UCSD-AML1 (cell line): ENCODE measurements around the gene SYT3.

Source experiments
- DNase-seq: peaks from one replicate; lab custom pipeline; 2025; ENCODE audit not compliant: unreplicated experiment; lab: John Stamatoyannopoulos, UW

The SYT3 gene

DNA sequence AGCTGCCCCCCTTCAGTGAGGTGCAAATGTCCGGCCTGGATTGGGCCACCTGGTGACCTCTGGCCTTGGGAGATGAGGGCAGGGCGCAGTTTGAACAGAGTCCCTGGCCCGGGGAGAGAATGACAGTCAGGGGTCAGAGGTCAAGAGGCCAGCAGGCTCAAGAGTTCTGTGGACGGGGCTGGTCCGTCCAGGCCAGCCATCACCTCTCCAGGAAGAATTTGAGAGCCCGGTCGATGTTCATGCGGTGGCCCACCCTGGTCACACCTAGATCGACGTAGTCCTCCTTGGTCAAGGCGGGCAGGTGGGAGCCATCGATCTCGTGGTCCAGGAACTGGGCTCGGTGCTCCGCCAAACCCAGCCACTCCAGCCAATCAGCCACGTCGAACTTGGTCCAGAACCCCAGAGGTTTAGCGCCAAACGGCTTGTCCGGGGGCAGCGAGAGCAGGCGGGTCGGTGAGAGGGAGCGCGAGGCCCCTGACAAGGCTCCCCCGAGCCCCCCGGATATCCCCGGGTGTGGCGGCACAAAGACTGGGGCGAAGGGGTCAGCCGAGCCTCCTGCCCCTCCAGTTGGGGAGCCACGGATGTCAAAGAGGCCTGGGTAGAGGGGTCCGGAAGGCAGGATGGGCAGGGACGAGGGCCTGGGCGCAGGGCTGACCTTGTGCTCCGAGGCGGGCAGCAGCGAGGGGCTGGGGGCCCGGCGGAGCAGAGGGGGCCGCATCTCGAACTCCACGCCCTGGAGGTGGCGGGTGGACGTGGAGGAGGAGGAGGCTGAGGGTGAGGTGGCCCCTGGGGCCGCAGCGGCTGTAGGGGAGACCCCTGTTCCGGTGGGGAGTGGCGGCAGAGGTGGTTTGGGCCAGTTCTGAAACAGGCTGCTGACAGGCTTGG lies 22.3 kb upstream of the SYT3 start:
- DNase-seq = no peak

DNA sequence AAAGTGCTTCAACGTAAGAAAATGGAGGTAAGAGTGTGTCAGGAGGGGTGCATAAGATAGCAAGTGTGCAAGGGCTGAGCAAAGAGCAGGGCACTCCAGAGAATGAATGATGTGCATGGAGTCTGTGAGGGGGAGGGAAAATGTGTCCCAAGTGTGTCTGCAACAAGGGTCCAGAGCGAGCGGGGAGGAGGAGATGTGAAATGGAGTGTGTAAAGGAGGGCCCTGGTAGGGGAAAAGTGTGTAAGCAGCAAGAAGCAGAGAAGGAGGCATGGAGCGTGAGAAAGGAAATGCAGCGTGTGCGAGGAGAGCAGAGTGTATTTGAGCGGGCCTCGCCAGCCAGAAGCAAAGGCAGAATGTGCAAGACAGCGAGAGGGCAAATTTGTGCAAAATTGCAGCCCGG lies 21.3 kb upstream of the SYT3 start:
- no peak for DNase-seq

DNA sequence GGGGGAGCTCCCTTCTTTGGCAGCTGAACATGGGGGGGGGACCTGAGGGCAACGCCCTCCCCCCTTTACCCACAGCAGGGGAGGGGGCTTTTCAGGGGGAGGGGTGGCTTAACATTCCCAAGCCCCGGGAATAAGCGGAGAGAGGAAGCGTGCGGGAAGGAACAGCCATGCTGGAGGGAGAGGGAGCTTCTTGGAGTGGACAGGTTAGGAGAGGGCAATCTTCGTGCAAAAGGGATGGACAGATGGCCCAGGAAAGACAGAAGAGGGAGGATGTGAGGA lies 20.3 kb upstream of the SYT3 start:
- DNase-seq = no peak

DNA sequence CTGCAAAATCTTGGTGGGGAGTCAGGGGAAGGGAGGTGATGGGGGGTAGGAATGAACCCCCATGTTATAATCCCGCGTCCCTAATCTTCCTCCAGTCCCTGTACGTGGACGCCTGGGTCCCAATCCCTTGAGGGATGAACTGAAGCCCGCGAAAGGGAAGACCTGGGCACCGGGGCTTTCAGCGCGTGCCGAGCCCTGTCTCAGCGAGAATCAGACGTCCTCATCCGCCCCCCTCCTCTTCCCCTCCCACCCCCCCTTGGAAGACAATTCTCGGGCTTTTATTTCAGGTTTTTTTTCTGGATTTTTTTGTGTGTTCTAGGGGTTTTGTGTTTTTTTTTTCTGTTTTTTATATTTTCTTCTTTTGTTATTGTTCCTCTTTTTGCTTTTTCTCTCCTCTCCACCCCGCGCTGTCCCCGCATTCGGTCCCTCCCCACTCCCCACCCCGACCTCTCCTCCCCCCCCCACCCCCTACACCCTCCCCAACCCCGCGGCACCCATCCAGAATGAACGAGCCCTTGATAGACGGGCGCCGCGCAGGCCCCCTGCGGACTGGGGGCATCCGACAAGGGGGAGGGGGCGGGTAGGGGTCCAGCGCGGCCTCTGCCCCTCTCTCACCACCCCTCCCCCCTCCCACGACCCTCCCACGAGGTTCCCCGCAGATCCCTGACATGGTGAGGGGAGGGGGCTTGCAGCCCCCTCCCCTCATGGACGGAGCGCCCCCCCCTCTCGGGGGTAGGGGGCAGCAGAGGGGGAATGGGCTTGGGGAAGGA lies 19.8 kb upstream of the SYT3 start:
- no peak for DNase-seq

DNA sequence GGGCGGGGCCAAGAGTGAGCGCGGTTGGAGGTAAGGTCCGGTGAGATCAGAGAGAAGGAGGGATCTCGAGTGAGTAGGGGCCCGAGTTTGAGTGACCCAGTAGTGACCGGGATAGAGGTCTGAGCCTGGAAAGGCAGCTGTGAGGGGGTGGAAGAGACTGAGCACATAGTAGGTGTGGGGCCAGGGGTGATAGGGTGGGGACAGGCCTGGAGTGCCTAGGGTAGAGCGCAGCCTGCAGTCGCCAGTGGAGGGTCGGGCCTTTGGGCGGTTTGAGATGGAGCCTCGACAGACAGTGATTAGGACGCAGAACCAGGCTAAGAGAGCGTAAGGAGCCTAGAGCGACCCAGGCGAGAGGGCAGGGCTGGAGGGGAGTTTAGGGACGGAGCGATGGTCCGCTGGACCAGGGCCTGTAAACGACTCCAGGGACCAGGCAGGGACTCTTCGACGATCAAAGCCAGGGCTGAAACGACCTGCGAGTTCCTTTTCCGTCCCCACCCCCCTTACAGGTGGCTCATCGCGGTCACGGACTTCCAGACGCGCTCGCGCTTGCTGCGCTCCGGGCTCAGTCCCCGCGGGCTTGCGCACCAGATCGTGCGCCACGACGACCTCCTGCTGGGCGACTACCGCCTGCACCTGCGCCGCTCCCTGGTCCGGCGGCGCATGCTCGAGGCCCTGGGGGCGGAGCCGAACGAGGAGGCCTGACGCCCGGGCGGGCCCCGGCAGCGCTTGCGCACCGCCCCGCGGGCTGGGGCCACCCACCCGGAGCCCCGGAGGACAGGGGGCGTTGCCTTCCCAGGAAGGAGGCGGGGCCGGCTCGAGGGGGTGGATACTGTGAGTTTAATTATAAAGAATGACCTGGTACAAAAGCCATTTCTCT lies 19.0 kb upstream of the SYT3 start:
- no peak for DNase-seq

DNA sequence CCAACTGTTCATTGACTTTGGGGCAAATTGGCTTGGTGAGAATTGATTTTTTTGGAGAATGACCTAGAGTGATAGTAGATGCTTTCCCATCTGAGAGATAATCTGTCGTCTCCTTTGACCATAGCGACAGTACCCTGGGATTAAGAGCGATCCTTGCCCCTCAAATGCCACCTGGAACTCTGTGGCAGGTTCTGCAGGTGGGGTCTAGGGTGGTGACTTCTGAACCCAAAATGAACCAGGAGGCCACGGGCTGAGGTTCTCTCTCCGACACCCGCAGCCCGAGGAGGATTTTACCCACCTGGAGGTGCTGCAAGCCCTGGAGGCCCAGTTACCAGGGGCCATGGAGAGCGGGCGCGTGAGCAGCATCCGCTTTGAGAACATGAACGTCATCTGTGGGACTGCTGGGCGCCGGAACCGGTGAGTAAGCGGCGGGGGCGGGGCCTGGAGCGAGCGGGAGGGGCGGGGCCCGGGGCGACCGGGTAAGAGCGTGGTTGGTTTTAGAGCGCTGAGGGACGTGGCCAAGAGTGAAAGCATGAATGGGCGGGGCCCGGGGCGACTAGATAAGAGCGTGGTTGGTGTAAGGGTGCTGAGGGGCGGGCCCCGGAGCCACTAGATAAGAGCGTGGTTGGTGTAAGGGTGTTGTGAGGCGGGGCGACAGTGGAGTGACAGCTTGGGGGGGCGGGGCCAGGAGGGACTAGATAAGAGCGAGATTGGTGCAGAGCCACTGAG lies 18.2 kb upstream of the SYT3 start:
- peak; percentile 87 for DNase-seq

DNA sequence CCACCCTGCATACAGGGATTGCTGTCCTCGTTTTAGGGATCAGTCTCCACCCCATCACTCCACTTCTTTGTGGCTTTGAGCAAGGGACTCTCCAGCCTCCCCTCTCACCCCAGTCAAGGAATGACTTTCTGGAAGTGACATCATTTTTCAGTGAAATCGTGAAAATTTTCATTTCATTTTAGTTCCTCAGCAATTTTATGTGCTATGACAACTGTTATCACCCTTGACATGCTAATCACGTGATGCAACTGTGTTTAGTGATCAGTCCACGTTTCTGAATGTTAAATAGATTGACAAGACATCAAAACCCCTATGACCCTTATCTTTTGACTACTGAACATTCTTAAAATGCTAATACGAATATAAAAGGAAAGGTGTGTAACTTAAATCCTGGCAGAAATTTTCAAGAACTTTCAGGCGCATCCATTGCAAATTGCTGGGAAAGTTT lies 17.6 kb upstream of the SYT3 start:
- no peak for DNase-seq

DNA sequence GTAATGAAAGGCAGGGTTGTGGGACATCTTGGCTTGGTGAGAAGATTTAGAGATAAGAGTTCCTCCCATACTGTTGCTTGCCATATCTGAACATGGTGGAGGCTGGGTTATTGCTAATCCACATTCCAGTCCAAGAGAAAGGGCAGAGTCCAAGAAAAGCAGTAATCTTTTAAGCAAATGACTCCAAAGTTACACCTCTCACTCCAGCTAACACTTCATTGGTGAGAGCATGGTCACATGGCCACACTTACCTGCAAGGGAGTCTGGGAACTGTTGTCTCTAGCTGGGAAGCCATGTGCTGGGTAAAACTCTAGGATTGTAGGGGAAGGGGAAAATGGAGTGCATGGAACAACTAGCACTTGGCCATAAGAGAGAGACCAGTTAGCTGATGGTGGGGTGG lies 15.2 kb upstream of the SYT3 start:
- no peak for DNase-seq

DNA sequence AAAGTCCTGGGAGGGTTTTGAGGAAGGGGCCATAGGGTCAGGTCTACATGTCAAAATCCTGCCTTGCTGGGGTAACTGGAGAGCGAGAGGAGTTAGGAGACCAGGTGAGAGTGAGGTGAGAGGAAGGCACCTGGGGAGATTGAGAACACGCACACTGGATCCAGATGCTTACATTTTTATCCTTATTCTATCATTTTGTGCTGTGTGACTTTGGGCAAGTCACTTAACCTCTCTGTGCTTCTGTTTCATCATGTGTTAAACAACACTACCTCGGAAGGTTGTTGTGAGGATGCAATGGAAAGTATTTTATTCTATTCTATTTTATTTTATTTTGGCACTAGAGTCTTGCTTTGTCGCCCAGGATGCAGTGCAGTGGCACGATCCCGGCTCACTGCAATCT lies 13.0 kb upstream of the SYT3 start:
- DNase-seq = no peak

DNA sequence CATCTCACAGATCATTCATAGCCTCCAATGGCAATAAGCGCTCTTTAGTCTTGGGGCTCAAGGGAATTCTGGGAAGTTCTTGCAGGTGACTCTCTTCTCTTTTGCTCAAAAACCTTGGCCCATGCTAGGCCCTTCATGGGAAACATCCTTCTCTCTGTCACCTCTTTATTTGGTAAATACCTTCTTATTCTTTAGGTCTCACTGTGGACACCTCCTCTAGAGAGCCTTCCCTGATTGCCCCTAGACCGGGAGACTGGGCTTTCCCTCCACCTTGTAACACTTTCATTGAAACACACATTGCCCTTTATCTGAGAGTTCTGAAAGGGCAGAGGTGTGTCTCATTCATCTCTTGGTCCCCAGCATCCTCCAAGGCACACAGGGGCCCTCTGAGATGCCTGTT lies 11.5 kb upstream of the SYT3 start:
- no peak for DNase-seq

DNA sequence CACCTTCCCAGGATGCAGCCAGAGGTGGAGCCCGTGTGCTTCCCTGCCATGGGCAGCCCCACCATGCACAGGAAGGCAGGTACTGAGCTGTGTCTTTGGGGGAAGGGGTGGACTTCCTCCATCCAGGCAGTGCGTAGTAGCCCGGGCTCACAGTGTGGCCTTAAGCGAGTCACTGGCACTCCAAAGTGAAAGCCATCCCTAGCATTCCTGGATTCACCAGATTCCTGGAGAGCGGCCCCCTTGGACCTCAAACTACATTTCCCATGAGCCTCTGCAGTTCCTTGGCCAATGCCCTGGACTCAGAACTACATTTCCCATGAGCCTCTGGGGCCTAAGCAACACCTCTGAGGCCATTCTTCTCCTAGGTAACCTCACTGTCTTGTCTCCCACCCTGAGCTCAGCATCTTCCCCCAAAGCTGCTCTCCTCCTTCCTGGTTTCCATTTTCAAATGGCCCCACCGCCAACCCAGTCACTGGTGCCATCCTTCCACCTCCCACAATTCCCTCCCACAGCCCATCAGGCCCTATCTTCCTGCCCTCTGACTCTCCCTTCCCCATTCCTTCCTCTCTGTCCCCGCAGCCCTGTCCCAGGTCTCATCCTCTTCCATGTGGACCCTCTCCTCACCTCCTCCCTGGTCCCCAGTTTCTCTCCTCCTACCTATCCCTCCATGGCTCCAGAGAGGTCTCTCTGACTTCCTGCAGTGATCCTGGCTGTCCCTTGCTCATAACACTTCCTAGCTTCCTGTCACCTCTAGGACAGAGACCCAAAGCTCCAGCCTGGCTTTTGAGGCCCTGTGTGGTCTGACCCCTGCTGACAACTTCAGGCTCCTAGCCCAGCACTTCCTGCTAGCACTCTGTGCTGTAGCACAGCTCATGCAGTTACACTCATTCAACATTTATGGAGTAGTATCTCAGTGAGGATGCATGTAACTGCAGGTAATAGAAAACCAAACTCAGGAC lies 10.0 kb upstream of the SYT3 start, which contains the start of gene C19orf81:
C19orf81 (plus strand) TSS at position 13 of the 959 bp plus-strand sequence; CDS start at position 13, 0 bp downstream.
- DNase-seq = peak; percentile 36

DNA sequence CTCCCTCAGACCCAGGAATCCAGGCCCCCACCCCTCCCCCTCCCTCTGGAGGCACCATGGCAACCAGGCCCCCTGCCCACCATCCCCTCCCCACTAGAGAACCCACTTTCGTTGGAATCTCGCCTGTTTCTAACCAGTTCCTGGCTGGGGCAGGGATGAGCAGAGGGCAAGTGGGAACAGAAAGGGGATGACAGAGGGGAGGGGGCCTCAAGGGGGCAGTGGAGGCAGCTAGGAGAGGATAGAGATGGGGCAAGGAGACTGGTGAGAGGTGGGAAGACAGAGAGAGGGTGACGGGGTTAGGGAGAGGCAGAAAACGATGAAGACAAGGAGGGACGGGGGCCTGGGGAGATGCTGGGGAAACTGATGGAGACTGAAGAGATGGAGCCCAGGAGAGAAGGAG lies 9.0 kb upstream of the SYT3 start:
- no peak for DNase-seq

DNA sequence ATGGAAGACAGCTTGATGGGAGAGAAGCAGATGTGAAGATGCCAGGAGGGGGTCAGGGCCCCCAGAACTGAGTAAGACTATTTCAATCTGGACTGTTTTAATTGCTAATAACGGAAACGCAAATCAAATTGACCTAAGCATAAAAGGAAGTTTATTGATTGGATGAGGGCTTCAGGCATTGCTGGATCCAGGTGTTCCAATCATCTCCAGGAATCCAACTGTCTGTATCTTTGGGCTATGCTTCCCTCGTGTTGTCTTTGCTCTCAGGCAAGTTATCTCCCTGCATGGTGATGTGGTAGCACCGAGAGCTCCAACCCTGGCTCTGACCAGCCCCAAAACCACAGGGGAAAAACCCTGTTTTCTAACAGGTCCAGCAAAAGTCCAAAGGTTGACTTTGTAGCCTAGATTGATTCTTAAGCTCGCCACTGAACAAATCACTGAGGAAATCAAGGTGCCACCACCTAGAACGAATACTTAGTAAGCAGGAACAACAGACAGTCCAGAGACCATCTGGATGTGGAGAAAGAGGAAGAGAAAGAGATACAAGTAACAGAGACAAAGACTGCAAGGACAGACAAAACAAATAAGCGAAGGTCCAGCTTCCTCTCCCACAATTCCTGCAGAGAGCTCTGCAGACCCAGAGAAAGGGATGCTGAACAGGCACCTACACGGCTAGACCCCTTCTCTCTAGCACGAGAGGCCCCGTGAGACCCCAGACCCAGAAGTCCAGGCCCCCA lies 8.4 kb upstream of the SYT3 start:
- no peak for DNase-seq

DNA sequence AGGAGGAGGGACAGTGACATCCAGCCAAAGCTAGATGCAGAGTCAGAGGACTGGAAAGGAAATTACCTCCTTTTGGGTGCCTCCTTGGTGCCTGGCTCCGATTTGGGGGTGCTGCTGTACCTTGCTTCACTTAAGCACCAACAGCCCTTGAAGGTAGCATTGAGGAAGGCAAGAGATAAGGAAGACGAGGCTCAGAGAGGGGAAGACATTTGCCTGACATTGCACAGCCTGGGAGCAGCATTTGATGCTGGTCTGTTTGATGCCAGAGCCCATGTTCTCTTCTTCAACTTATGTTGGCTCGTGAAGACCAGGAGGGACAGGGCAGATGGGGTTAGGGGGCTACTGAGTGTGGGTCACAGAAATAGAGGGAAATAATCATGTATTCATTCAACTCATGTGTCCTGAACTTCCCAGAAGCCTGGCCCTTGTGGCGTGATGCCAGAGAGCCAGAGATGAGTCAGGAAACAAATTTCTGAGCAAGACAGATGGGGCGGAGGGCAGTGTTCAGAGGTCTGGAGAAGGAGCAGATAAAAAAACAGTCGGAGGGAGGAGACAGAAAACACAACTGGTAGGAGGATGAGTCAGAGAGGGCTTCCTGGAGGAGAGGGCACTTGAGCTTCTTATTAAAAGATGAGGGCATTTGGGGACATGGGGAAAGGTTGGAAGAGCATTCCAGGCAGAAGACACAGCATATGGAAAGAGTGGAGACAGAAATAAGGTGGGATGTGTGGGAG lies 6.6 kb upstream of the SYT3 start:
- no peak for DNase-seq

DNA sequence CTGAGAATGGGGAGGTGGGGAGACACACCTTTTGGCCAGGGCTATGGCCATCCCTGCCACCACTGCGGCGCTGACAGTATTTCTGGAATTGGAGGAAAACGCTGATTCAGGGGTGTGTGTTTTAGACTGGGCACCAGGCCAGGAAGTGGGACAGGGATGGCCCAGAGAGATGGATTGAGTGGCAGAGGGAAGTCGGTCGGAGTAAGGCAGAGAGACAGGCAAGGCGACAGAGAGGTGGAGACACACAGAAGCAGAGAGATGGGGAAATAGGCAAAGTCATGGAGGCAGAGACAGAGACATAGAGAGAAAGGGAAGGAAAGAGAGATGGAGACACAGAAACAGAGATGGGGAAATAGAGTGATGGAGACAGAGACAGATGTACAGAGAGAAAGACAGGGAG lies 5.4 kb upstream of the SYT3 start:
- DNase-seq = no peak

DNA sequence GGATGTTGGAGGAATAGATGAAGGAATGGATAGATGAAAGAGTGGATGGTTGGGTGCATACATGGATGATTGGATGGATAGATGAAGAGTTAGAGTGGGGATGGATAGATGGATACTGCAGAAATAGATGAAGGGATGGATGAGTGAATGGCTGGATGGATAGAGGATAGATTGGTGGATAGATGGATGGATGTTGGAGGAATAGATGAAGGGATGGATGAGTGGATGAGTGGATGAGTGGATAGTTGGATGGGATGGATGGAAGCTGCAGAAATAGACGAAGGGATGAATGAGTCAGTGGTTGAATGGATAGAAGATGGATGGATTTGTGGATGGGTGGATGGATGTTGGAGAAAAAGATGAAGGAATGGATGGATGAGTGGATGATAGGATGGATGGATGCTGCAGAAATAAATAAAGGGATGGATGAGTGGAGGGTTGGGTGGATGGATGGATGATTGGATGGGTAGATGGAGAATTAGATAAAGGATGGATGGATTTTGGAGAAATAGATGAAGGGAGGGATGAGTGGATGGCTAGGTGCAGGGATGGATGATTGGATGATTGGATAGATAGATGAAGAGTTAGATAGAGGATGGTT lies 4.7 kb upstream of the SYT3 start:
- no peak for DNase-seq

DNA sequence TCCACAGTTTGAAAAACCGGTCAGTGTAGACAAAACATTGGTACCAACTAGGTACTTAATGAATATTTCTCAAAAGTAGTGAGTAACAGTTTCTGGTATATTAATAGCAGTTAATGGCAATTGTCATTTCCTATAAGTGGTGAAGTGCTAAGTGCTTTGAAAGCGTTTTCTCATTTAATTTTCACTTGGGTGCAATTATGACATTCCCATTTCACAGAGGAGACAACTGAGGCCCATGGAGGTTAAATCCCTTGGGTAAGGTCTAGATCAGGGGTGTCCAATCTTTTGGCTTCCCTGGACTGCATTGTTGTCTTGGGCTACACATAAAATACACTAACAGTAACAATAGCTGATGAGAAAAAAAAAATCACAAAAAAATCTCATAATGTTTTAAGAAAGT lies 687 bp upstream of the SYT3 start:
- no peak for DNase-seq

DNA sequence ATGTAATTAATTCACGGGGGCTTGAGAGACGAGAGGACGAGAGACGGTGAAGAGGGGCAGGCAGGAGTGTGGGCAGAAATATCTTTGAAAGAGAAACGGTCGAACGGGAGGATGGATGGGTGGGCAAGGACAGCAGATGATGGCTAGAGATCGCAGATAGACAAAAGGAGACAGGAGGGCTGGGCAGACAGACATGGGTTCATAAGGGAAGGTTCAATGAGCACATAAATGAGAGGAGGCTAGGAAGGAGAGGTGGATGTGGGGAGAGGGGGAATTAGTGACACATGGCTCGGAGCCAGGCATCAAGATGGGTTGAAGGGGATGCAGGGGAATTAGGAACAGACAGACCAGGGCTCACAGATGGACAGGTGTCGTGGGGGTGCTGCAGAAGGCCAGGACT lies 1.1 kb downstream of the SYT3 start:
- no peak for DNase-seq
